ENCODE measurements around the gene PRPF39.
"Not testable (repeated sequence)": the region's sequence is repeated elsewhere in the genome, so short reads cannot be mapped to it uniquely, and the experiment has no call there.

Gene PRPF39

GRCh38 chr14:45060551-45060950, 23.4 kb upstream of the PRPF39 start:
- no peak for TF ChIP-seq POLR2A (IDR thresholded peaks at IDR 0.05; ENCODE audit: low read depth, low read length)
- no peak for TF ChIP-seq POLR2AphosphoS5 (IDR thresholded peaks at IDR 0.05; ENCODE audit: low read depth, low read length)
- TF ChIP-seq TAF1 (IDR thresholded peaks at IDR 0.05; ENCODE audit: borderline replicate concordance, low read depth, low read length), result no peak
- DNase-seq (ENCODE audit: insufficient read length), result no peak

GRCh38 chr14:45065540-45065939, 18.4 kb upstream of the PRPF39 start:
- TF ChIP-seq POLR2A (IDR thresholded peaks at IDR 0.05; ENCODE audit: low read depth, low read length) (no peak), TAF1 (IDR thresholded peaks at IDR 0.05; ENCODE audit: borderline replicate concordance, low read depth, low read length) (no peak), POLR2AphosphoS5 (IDR thresholded peaks at IDR 0.05; ENCODE audit: low read depth, low read length) (no peak)
- no peak for DNase-seq (ENCODE audit: insufficient read length)
- FAIRE-seq, result no peak

More at GRCh38 chr14:45060551-45060950, 23.4 kb upstream of the PRPF39 start:
- no peak for FAIRE-seq

- no peak for FAIRE-seq
These were observed 18.0 kb upstream of the PRPF39 start for GRCh38 chr14:45065956-45066355.

GRCh38 chr14:45066667-45067066, 17.2 kb upstream of the PRPF39 start:
- DNase-seq (ENCODE audit: insufficient read length) (no peak), FAIRE-seq (no peak)
- no peak for TF ChIP-seq POLR2AphosphoS5 (IDR thresholded peaks at IDR 0.05; ENCODE audit: low read depth, low read length)
- TF ChIP-seq TAF1 (IDR thresholded peaks at IDR 0.05; ENCODE audit: borderline replicate concordance, low read depth, low read length), result no peak
- TF ChIP-seq POLR2A (IDR thresholded peaks at IDR 0.05; ENCODE audit: low read depth, low read length), result no peak

More at GRCh38 chr14:45065956-45066355, 18.0 kb upstream of the PRPF39 start:
- no peak for DNase-seq (ENCODE audit: insufficient read length)
- no peak for TF ChIP-seq TAF1 (IDR thresholded peaks at IDR 0.05; ENCODE audit: borderline replicate concordance, low read depth, low read length)
- TF ChIP-seq POLR2A (IDR thresholded peaks at IDR 0.05; ENCODE audit: low read depth, low read length), result no peak

GRCh38 chr14:45068396-45068795, 15.5 kb upstream of the PRPF39 start:
- FAIRE-seq (no peak), DNase-seq (ENCODE audit: insufficient read length) (no peak)
- TF ChIP-seq TAF1 (IDR thresholded peaks at IDR 0.05; ENCODE audit: borderline replicate concordance, low read depth, low read length) (no peak), POLR2AphosphoS5 (IDR thresholded peaks at IDR 0.05; ENCODE audit: low read depth, low read length) (no peak), POLR2A (IDR thresholded peaks at IDR 0.05; ENCODE audit: low read depth, low read length) (no peak)

GRCh38 chr14:45070215-45070614, 13.7 kb upstream of the PRPF39 start:
- no peak for DNase-seq (ENCODE audit: insufficient read length)
- FAIRE-seq, result no peak

GRCh38 chr14:45072126-45072525, 11.8 kb upstream of the PRPF39 start:
- TF ChIP-seq POLR2A (IDR thresholded peaks at IDR 0.05; ENCODE audit: low read depth, low read length) (no peak), POLR2AphosphoS5 (IDR thresholded peaks at IDR 0.05; ENCODE audit: low read depth, low read length) (no peak), TAF1 (IDR thresholded peaks at IDR 0.05; ENCODE audit: borderline replicate concordance, low read depth, low read length) (no peak)
- DNase-seq (ENCODE audit: insufficient read length) (no peak), FAIRE-seq (no peak)

More at GRCh38 chr14:45070215-45070614, 13.7 kb upstream of the PRPF39 start:
- TF ChIP-seq POLR2AphosphoS5 (IDR thresholded peaks at IDR 0.05; ENCODE audit: low read depth, low read length) (no peak), POLR2A (IDR thresholded peaks at IDR 0.05; ENCODE audit: low read depth, low read length) (no peak), TAF1 (IDR thresholded peaks at IDR 0.05; ENCODE audit: borderline replicate concordance, low read depth, low read length) (no peak)

GRCh38 chr14:45073231-45073879, 10.6 kb upstream of the PRPF39 start:
- DNase-seq (ENCODE audit: insufficient read length), result no peak
- TF ChIP-seq POLR2A (IDR thresholded peaks at IDR 0.05; ENCODE audit: low read depth, low read length), result no peak
- TF ChIP-seq TAF1 (IDR thresholded peaks at IDR 0.05; ENCODE audit: borderline replicate concordance, low read depth, low read length), result no peak
- TF ChIP-seq POLR2AphosphoS5 (IDR thresholded peaks at IDR 0.05; ENCODE audit: low read depth, low read length), result no peak
- no peak for FAIRE-seq

GRCh38 chr14:45078323-45078722, 5.6 kb upstream of the PRPF39 start:
- no peak for DNase-seq (ENCODE audit: insufficient read length)
- no peak for FAIRE-seq
- no peak for TF ChIP-seq POLR2A (IDR thresholded peaks at IDR 0.05; ENCODE audit: low read depth, low read length)
- TF ChIP-seq TAF1 (IDR thresholded peaks at IDR 0.05; ENCODE audit: borderline replicate concordance, low read depth, low read length), result no peak

GRCh38 chr14:45080416-45080968, 3.4 kb upstream of the PRPF39 start:
- FAIRE-seq; DNase-seq (ENCODE audit: insufficient read length): not testable (repeated sequence)

GRCh38 chr14:45081096-45081495, 2.8 kb upstream of the PRPF39 start:
- FAIRE-seq; DNase-seq (ENCODE audit: insufficient read length): not testable (repeated sequence)

GRCh38 chr14:45082420-45082819, 1.5 kb upstream of the PRPF39 start:
- FAIRE-seq (no peak), DNase-seq (ENCODE audit: insufficient read length) (no peak)
- TF ChIP-seq POLR2A (IDR thresholded peaks at IDR 0.05; ENCODE audit: low read depth, low read length) (no peak), POLR2AphosphoS5 (IDR thresholded peaks at IDR 0.05; ENCODE audit: low read depth, low read length) (no peak), TAF1 (IDR thresholded peaks at IDR 0.05; ENCODE audit: borderline replicate concordance, low read depth, low read length) (no peak)

- FAIRE-seq, result no peak
- TF ChIP-seq POLR2AphosphoS5 (IDR thresholded peaks at IDR 0.05; ENCODE audit: low read depth, low read length) (no peak), POLR2A (IDR thresholded peaks at IDR 0.05; ENCODE audit: low read depth, low read length) (no peak), TAF1 (IDR thresholded peaks at IDR 0.05; ENCODE audit: borderline replicate concordance, low read depth, low read length) (no peak)
- no peak for DNase-seq (ENCODE audit: insufficient read length)
These were observed 320 bp upstream of the PRPF39 start for GRCh38 chr14:45083617-45083975.
